Left ventricle myocardium inferior (tissue), 1 donor: ENCODE measurements around the gene ESPNL. TPM values are rescaled to one million over a fixed set of nuclear protein-coding genes. Genes with fewer than 3 reads are reported as not detected.

ENCODE experiments used
- DNase-seq: peaks from one replicate; pipeline ENCODE4 v3.0.0-alpha.2; 2020
- H3K27ac ChIP-seq: fragments of 200-600 bp; replicated peaks from 2 replicates; pipeline ENCODE4 v1.8.0; 2021
- H3K27me3 ChIP-seq: fragments of 200-600 bp; 2 replicates; pipeline ENCODE4 v1.8.0; 2021; ENCODE audit warnings: low read depth
- H3K36me3 ChIP-seq: fragments of 200-600 bp; 2 replicates; pipeline ENCODE4 v1.8.0; 2021
- H3K4me1 ChIP-seq: fragments of 200-600 bp; 2 replicates; pipeline ENCODE4 v1.8.0; 2021
- H3K4me3 ChIP-seq: fragments of 200-600 bp; 2 replicates; pipeline ENCODE4 v1.8.0; 2021; ENCODE audit warnings: mild to moderate bottlenecking, moderate library complexity
- H3K9me3 ChIP-seq: fragments of 200-600 bp; replicated peaks from 2 replicates; pipeline ENCODE4 v1.8.0; 2021
- CTCF ChIP-seq: fragments of 200-600 bp; IDR thresholded peaks from 2 replicates; pipeline ENCODE4 v1.8.0; 2021; ENCODE audit warnings: antibody characterized with exemption, mild to moderate bottlenecking, borderline replicate concordance
- intact Hi-C: fragments of 100-400 bp; cut with micrococcal nuclease; formaldehyde crosslinking; loops from one replicate; pipeline ENCODE4 v1.11.0; 2022
- total RNA-seq: library from RNA; stranded (reverse); fragmentation: NEBNext Ultra II Directional; extraction: Animal tissue kit (Norgen Biotek cat#: 25700); gene quantifications from one replicate; pipeline ENCODE4 v1.2.1, GENCODE V29; 2021
- donor health status: DM: no; HTN: yes; CAD: no; lungs with severe emphysema.

ESPNL gene
- total RNA-seq, 1 donor from 2014 or later = not detected

- intact Hi-C loops = no loop called here
- DNase-seq = peak; percentile 10
- H3K27me3 ChIP-seq = peaks cover 67% of the 10 kb centered on the region
- no peak for TF ChIP-seq CTCF
- H3K4me3 ChIP-seq = peak overlapping the region; percentile 52
- no peaks in the 10 kb centered on the region for H3K9me3 ChIP-seq
- no peaks in the 10 kb centered on the region for H3K36me3 ChIP-seq
- H3K27ac ChIP-seq = no peak overlapping the region
- peaks cover 32% of the 10 kb centered on the region for H3K4me1 ChIP-seq
These were observed 59.6 kb downstream of the ESPNL start for GRCh38 chr2:238159661-238160205.

- peak; percentile 11 for DNase-seq
- intact Hi-C loops = no loop called here
- H3K27ac ChIP-seq = no peak overlapping the region
- H3K36me3 ChIP-seq = no peaks in the 10 kb centered on the region
- no peak overlapping the region for H3K4me3 ChIP-seq
- peak; percentile 36 for TF ChIP-seq CTCF
- H3K9me3 ChIP-seq = no peaks in the 10 kb centered on the region
- peaks cover 70% of the 10 kb centered on the region for H3K27me3 ChIP-seq
- H3K4me1 ChIP-seq = peaks cover 32% of the 10 kb centered on the region
These were observed 60.3 kb downstream of the ESPNL start for GRCh38 chr2:238160206-238161129.

- Histone ChIP-seq H3K27ac (no peak overlapping the region), H3K27me3 (peaks cover 70% of the 10 kb centered on the region), H3K4me1 (peaks cover 32% of the 10 kb centered on the region), H3K36me3 (no peaks in the 10 kb centered on the region), H3K9me3 (no peaks in the 10 kb centered on the region), H3K4me3 (no peak overlapping the region)
- no peak for TF ChIP-seq CTCF
- intact Hi-C loops = no loop called here
- peak; percentile 13 for DNase-seq
These were observed 61.3 kb downstream of the ESPNL start for GRCh38 chr2:238161291-238162051.

GRCh38 chr2:238162251-238162845 lies 62.2 kb downstream of the ESPNL start:
- Histone ChIP-seq H3K4me1 (peaks cover 32% of the 10 kb centered on the region), H3K9me3 (no peaks in the 10 kb centered on the region), H3K27me3 (peaks cover 70% of the 10 kb centered on the region), H3K36me3 (no peaks in the 10 kb centered on the region), H3K27ac (no peak overlapping the region), H3K4me3 (no peak overlapping the region)
- no peak for TF ChIP-seq CTCF
- intact Hi-C loops = no loop called here
- peak; percentile 13 for DNase-seq

- Histone ChIP-seq H3K4me3 (no peak overlapping the region), H3K27me3 (peaks cover 68% of the 10 kb centered on the region), H3K36me3 (peaks cover 3% of the 10 kb centered on the region), H3K27ac (no peak overlapping the region), H3K4me1 (peaks cover 32% of the 10 kb centered on the region), H3K9me3 (no peaks in the 10 kb centered on the region)
- no peak for TF ChIP-seq CTCF
- intact Hi-C loops = no loop called here
- DNase-seq = no peak
These were observed 62.8 kb downstream of the ESPNL start for GRCh38 chr2:238162846-238163441.
